Body of pancreas (tissue), 4 donors: ENCODE measurements around the gene DYNC2LI1.

ENCODE experiments used
- POLR2A ChIP-seq, 3 donors: fragments of 450-650 bp; IDR thresholded peaks; one replicate each; pipeline ENCODE4 v1.6.1; 2016; ENCODE audit warnings: antibody characterized with exemption in 3 of 3, mild to moderate bottlenecking in 2 of 3
- TF ChIP-seq, protein P1 (sequence below), 7 experiments: fragments of 450-650 bp in 4 of 7; fragments of 200-600 bp in 3 of 7; sonication (generic) in 3 of 7; IDR thresholded peaks; one replicate each; pipeline ENCODE4 v1.5.1; 2016 to 2019; ENCODE audit warnings: antibody characterized with exemption in 7 of 7

DNA sequence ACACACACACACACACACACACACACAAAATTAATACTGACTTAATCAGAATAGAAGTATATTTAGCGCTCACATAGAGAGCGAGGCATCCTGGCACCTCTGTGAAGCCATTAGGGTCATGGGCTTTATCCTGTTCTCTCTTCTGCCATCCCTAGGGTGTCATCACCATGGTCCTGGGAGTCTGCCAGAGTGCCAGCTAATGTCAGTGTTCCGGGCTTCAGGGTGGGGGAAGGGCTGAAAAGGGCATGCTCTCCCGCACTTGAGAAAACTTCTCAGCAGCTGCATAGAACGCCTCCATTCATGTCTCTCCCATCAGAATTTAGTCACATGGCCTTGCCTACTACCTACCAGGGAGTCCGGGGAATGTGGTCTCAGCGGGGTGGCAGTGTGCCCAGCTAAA is 19.7 kb upstream of the DYNC2LI1 start:
- TF ChIP-seq, protein P1, sequence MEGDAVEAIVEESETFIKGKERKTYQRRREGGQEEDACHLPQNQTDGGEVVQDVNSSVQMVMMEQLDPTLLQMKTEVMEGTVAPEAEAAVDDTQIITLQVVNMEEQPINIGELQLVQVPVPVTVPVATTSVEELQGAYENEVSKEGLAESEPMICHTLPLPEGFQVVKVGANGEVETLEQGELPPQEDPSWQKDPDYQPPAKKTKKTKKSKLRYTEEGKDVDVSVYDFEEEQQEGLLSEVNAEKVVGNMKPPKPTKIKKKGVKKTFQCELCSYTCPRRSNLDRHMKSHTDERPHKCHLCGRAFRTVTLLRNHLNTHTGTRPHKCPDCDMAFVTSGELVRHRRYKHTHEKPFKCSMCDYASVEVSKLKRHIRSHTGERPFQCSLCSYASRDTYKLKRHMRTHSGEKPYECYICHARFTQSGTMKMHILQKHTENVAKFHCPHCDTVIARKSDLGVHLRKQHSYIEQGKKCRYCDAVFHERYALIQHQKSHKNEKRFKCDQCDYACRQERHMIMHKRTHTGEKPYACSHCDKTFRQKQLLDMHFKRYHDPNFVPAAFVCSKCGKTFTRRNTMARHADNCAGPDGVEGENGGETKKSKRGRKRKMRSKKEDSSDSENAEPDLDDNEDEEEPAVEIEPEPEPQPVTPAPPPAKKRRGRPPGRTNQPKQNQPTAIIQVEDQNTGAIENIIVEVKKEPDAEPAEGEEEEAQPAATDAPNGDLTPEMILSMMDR (IDR thresholded peaks at IDR 0.05): no peak
- no peak for TF ChIP-seq POLR2A (IDR thresholded peaks at IDR 0.05)
